Nephron (organoid): ENCODE data around the gene MT4.

Source experiments
- H3K27ac Mint-ChIP-seq, 3 experiments: 2 replicates each; pipeline ENCODE4 v1.8.0; 2020; ENCODE audit warnings: mixed read lengths in 3 of 3, mild to moderate bottlenecking in 2 of 3, moderate library complexity in 1 of 3
- H3K27me3 Mint-ChIP-seq: 2 replicates; pipeline ENCODE4 v1.8.0; 2021; ENCODE audit warnings: low read depth, mild to moderate bottlenecking, moderate library complexity, mixed read lengths
- H3K36me3 Mint-ChIP-seq: 2 replicates; pipeline ENCODE4 v1.8.0; 2020; ENCODE audit warnings: low read depth, mixed read lengths
- H3K4me1 Mint-ChIP-seq: 2 replicates; pipeline ENCODE4 v1.8.0; 2020; ENCODE audit warnings: mixed read lengths
- H3K4me3 Mint-ChIP-seq, 3 experiments: 2 replicates each; pipeline ENCODE4 v1.8.0; 2020; ENCODE audit warnings: mild to moderate bottlenecking in 3 of 3, mixed read lengths in 3 of 3, moderate library complexity in 2 of 3
- H3K9me3 Mint-ChIP-seq: 2 replicates; pipeline ENCODE4 v1.8.0; 2020; ENCODE audit warnings: mixed read lengths
- TF ChIP-seq, protein P1 (sequence below), 3 experiments: fragments of 200-600 bp; sonication (generic); IDR thresholded peaks; one replicate each; pipeline ENCODE4 v1.5.0; 2021; ENCODE audit warnings: antibody characterized with exemption in 3 of 3; ENCODE audit not compliant: unreplicated experiment in 3 of 3

The MT4 gene

DNA sequence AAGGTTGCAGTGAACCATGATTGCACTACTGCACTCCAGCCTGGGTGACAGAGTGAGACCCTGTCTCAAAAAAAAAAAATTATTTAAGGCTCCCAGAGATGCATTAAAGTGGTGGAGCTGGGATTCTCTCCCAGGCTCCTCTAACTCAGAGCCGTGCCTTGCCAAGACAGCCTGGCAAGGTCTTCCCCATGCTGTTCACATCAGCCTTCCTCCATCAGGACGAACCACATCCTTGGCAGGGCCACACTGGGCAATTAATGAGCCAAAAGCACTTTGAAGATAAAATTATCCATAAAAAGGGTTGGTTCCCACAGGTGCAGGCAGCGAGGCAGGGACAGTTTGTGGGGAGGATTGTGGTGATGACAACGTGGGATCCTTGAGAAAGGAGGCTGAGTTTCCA is 25.2 kb upstream of the MT4 start:
- TF ChIP-seq, protein P1, sequence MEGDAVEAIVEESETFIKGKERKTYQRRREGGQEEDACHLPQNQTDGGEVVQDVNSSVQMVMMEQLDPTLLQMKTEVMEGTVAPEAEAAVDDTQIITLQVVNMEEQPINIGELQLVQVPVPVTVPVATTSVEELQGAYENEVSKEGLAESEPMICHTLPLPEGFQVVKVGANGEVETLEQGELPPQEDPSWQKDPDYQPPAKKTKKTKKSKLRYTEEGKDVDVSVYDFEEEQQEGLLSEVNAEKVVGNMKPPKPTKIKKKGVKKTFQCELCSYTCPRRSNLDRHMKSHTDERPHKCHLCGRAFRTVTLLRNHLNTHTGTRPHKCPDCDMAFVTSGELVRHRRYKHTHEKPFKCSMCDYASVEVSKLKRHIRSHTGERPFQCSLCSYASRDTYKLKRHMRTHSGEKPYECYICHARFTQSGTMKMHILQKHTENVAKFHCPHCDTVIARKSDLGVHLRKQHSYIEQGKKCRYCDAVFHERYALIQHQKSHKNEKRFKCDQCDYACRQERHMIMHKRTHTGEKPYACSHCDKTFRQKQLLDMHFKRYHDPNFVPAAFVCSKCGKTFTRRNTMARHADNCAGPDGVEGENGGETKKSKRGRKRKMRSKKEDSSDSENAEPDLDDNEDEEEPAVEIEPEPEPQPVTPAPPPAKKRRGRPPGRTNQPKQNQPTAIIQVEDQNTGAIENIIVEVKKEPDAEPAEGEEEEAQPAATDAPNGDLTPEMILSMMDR (IDR thresholded peaks at IDR 0.05; ENCODE audit: unreplicated experiment in 3 of 3): no peak
- peaks cover 22% of the 10 kb centered on the region for H3K27me3 Mint-ChIP-seq
- H3K9me3 Mint-ChIP-seq: peaks cover 3% of the 10 kb centered on the region
- H3K4me3 Mint-ChIP-seq: no peak overlapping the region
- no peaks in the 10 kb centered on the region for H3K4me1 Mint-ChIP-seq
- H3K36me3 Mint-ChIP-seq: no peaks in the 10 kb centered on the region
- H3K27ac Mint-ChIP-seq: no peak overlapping the region

GRCh38 chr16:56542039-56542438 is 22.8 kb upstream of the MT4 start:
- no peaks in the 10 kb centered on the region for H3K36me3 Mint-ChIP-seq
- H3K4me3 Mint-ChIP-seq: no peak overlapping the region
- no peaks in the 10 kb centered on the region for H3K4me1 Mint-ChIP-seq
- no peak overlapping the region for H3K27ac Mint-ChIP-seq
- peaks cover 3% of the 10 kb centered on the region for H3K9me3 Mint-ChIP-seq
- TF ChIP-seq, protein P1 (IDR thresholded peaks at IDR 0.05; ENCODE audit: unreplicated experiment in 3 of 3): no peak
- peaks cover 19% of the 10 kb centered on the region for H3K27me3 Mint-ChIP-seq

DNA sequence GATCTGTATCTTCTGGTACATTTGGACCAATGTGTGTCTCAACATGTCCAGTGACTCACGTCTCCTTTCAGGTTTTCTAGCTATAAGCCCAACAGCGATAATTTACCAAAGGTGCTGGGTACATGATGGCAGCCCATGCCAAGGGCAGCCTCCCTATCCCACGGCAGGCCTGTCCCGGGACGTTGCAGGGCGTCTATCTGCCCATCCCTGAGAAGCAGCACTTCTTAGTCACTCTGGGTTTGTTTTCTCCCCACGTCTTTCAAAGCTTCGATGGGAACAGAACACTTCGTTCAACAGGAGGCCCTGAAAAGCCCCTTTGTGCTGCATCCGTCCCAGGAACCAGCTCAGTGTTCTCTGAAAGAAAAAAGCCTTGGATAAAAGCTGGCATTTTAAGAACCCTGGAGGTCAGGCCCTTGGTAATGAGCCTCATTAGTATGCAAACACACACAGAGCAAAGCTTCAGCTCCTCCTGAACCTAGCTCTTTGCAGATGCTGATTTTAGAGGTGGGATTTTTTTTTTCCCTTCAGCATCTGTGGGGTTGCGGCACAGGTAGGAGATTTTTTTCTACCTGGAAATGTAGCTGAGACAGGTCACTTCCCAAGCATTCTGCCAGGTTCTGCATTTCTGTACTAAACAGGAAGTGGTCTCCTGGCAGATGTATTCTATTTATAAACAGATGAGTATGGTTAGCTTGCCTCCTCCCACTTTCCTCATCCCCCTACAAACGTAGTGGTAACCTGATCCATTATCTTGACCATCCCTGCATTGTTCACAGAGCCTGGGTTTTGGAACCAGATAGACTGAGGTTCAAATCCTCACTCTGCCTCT is 17.5 kb upstream of the MT4 start:
- TF ChIP-seq, protein P1 (IDR thresholded peaks at IDR 0.05; ENCODE audit: unreplicated experiment in 3 of 3): no peak
- no peaks in the 10 kb centered on the region for H3K36me3 Mint-ChIP-seq
- H3K4me1 Mint-ChIP-seq: peaks cover 13% of the 10 kb centered on the region
- H3K27me3 Mint-ChIP-seq: peaks cover 18% of the 10 kb centered on the region
- H3K27ac Mint-ChIP-seq: no peak overlapping the region
- H3K4me3 Mint-ChIP-seq: no peak overlapping the region
- H3K9me3 Mint-ChIP-seq: no peaks in the 10 kb centered on the region

GRCh38 chr16:56547949-56548567 is 16.8 kb upstream of the MT4 start:
- H3K36me3 Mint-ChIP-seq: no peaks in the 10 kb centered on the region
- TF ChIP-seq, protein P1 (IDR thresholded peaks at IDR 0.05; ENCODE audit: unreplicated experiment in 3 of 3): no peak
- H3K4me3 Mint-ChIP-seq: no peak overlapping the region
- H3K27ac Mint-ChIP-seq: no peak overlapping the region
- H3K4me1 Mint-ChIP-seq: peaks cover 13% of the 10 kb centered on the region
- peaks cover 19% of the 10 kb centered on the region for H3K27me3 Mint-ChIP-seq
- no peaks in the 10 kb centered on the region for H3K9me3 Mint-ChIP-seq

- Mint-ChIP-seq H3K4me1 (peaks cover 13% of the 10 kb centered on the region), H3K27me3 (peaks cover 23% of the 10 kb centered on the region), H3K27ac (no peak overlapping the region), H3K4me3 (no peak overlapping the region), H3K36me3 (no peaks in the 10 kb centered on the region), H3K9me3 (no peaks in the 10 kb centered on the region)
- TF ChIP-seq, protein P1 (IDR thresholded peaks at IDR 0.05; ENCODE audit: unreplicated experiment in 3 of 3): no peak
Measured at GRCh38 chr16:56549161-56549560, 15.7 kb upstream of the MT4 start.
